B cell (primary cell): ENCODE measurements around the gene MS4A7. TPM values are rescaled to one million over a fixed set of nuclear protein-coding genes. Genes with fewer than 3 reads are reported as not detected.
A peak's percentile ranks its signal among the peaks of the same experiment; 100 is the strongest.

ENCODE experiments used
- ATAC-seq: fragments of 200-7000 bp; cut with Tn5 transposase; one replicate; pipeline ENCODE4 v1.10.0; 2021; ENCODE audit warnings: low read depth, mild to moderate bottlenecking, moderate number of reproducible peaks, moderate library complexity
- CTCF ChIA-PET: fragments of 350-600 bp; sonication (Branson Sonifier 250); formaldehyde crosslinking; loops from one replicate; lab custom pipeline; 2021; ENCODE audit warnings: antibody characterized with exemption, inconsistent platforms; lab: Charles Lee
- POLR2A ChIA-PET: fragments of 350-600 bp; sonication (Branson Sonifier 250); formaldehyde crosslinking; loops from one replicate; lab custom pipeline; 2021; ENCODE audit warnings: antibody characterized with exemption; lab: Charles Lee
- DNase-seq: peaks from one replicate; pipeline ENCODE4 v3.0.0; 2013
- H2AFZ ChIP-seq: 2 replicates; pipeline ENCODE4 v1.6.1; 2012; ENCODE audit warnings: mild to moderate bottlenecking, low read depth, low read length; ENCODE audit not compliant: insufficient read depth, poor library complexity, severe bottlenecking
- H3K27ac ChIP-seq, 2 donors: 1 replicate in 1 of 2; 2 replicates in 1 of 2; pipeline ENCODE4 v1.5.1; 2012 to 2013; ENCODE audit warnings: low read length in 2 of 2, mild to moderate bottlenecking in 2 of 2, moderate library complexity in 1 of 2
- H3K27me3 ChIP-seq, 4 experiments: fragments of 200-600 bp in 1 of 4; sonication (generic) in 1 of 4; replicated peaks in 1 of 4; 1 replicate in 2 of 4; 2 replicates in 2 of 4; pipeline versions ENCODE4 v1.6.1 to v1.7.0; 2013 to 2016; ENCODE audit warnings: low read length in 3 of 4, mild to moderate bottlenecking in 2 of 4, mixed read lengths in 1 of 4, moderate library complexity in 1 of 4; ENCODE audit not compliant: insufficient read depth in 4 of 4, control insufficient read depth in 3 of 4; ENCODE audit errors: control extremely low read depth in 1 of 4
- H3K36me3 ChIP-seq, 2 experiments: replicated peaks in 1 of 2; 1 replicate in 1 of 2; 2 replicates in 1 of 2; pipeline versions ENCODE4 v1.6.1 to v1.7.1; 2013; ENCODE audit warnings: low read length in 1 of 2; ENCODE audit not compliant: insufficient read depth in 2 of 2, control insufficient read depth in 1 of 2; ENCODE audit errors: control extremely low read depth in 1 of 2, extremely low read depth in 1 of 2
- H3K4me1 ChIP-seq, 2 donors: fragments of 200-600 bp in 1 of 2; sonication (generic) in 1 of 2; 1 replicate in 1 of 2; 2 replicates in 1 of 2; pipeline versions ENCODE4 v1.5.1 to v1.6.1; 2013 to 2017; ENCODE audit warnings: low read length in 2 of 2; ENCODE audit not compliant: control insufficient read depth in 2 of 2, insufficient read depth in 2 of 2
- H3K4me2 ChIP-seq: replicated peaks from 2 replicates; pipeline ENCODE3; 2012; ENCODE audit warnings: mild to moderate bottlenecking, low read depth, low read length; ENCODE audit not compliant: poor library complexity, severe bottlenecking
- H3K4me3 ChIP-seq, 5 experiments: fragments of 200-600 bp in 1 of 5; sonication (generic) in 1 of 5; 1 replicate in 3 of 5; 2 replicates in 2 of 5; pipeline versions ENCODE4 v1.5.1 to v1.7.0; 2011 to 2016; ENCODE audit warnings: low read length in 4 of 5, mild to moderate bottlenecking in 4 of 5, low read depth in 2 of 5, control low read depth in 1 of 5, moderate library complexity in 1 of 5; ENCODE audit not compliant: insufficient read depth in 1 of 5; ENCODE audit errors: control extremely low read depth in 1 of 5, extremely low read depth in 1 of 5
- H3K79me2 ChIP-seq: fragments of 200-600 bp; sonication (generic); one replicate; pipeline ENCODE4 v1.6.0; 2016; ENCODE audit warnings: low read length; ENCODE audit not compliant: control insufficient read depth, insufficient read depth
- H3K9ac ChIP-seq: fragments of 200-600 bp; sonication (generic); 2 replicates; pipeline ENCODE4 v1.6.1; 2017; ENCODE audit warnings: mild to moderate bottlenecking, low read length, moderate library complexity
- H3K9me3 ChIP-seq, 3 donors: one replicate each; pipeline versions ENCODE4 v1.6.1 to v1.7.1; 2013; ENCODE audit warnings: low read length in 2 of 3; ENCODE audit not compliant: control insufficient read depth in 2 of 3, insufficient read depth in 1 of 3; ENCODE audit errors: control extremely low read depth in 1 of 3
- H4K20me1 ChIP-seq: 2 replicates; pipeline ENCODE4 v1.6.0; 2012; ENCODE audit warnings: mild to moderate bottlenecking, low read length; ENCODE audit not compliant: insufficient read depth, control insufficient read depth, poor library complexity, severe bottlenecking
- H3K27ac Mint-ChIP-seq: one replicate; pipeline ENCODE4 v1.8.0; 2021; ENCODE audit warnings: mixed read lengths
- H3K27me3 Mint-ChIP-seq: one replicate; pipeline ENCODE4 v1.8.0; 2021; ENCODE audit warnings: mixed read lengths
- H3K4me1 Mint-ChIP-seq: one replicate; pipeline ENCODE4 v1.8.0; 2021; ENCODE audit warnings: mixed read lengths
- H3K4me3 Mint-ChIP-seq: one replicate; pipeline ENCODE4 v1.8.0; 2021; ENCODE audit warnings: mixed read lengths
- H3K9me3 Mint-ChIP-seq: one replicate; pipeline ENCODE4 v1.8.0; 2022; ENCODE audit warnings: mixed read lengths; ENCODE audit not compliant: insufficient read depth
- EZH2 ChIP-seq: IDR thresholded peaks from 2 replicates; pipeline ENCODE4 v1.6.1; 2012; ENCODE audit warnings: borderline replicate concordance, low read depth, mild to moderate bottlenecking, moderate library complexity, low read length; ENCODE audit not compliant: insufficient read depth, poor library complexity, severe bottlenecking
- WGBS: methylation state at CpG from one replicate; pipeline ENCODE4 v1.1.5; 2013; ENCODE audit warnings: missing lambda C conversion rate; ENCODE audit not compliant: insufficient coverage; 5-methylcytosine and 5-hydroxymethylcytosine counted together
- intact Hi-C: fragments of 100-400 bp; cut with micrococcal nuclease; formaldehyde crosslinking; loops from one replicate; pipeline ENCODE4 v1.10.0; 2022
- polyA plus RNA-seq: library from polyadenylated mRNA; depleted of rRNA; stranded (reverse); fragments of >200 nt; gene quantifications from 2 replicates; pipeline ENCODE4 v1.2.3, GENCODE V29; 2012
- total RNA-seq, 2 donors: library from RNA; stranded (reverse); fragments of 120-200 nt in 1 of 2; gene quantifications; 1 replicate in 1 of 2; 2 replicates in 1 of 2; pipeline versions ENCODE4 v1.2.3 to v1.2.4, GENCODE V29; 2013 to 2022
- TF ChIP-seq, protein P1 (sequence below): fragments of 200-600 bp; IDR thresholded peaks from one replicate; pipeline ENCODE4 v1.8.0; 2022; ENCODE audit warnings: antibody characterized with exemption, mild to moderate bottlenecking

Gene MS4A7
- total and polyA plus RNA-seq, 2 donors (not counting 1 experiment from before 2014, with no cell fraction given) = 16.8 to 27.2 TPM

GRCh38 chr11:60396382-60396781, 18.1 kb downstream of the MS4A7 start, which contains the start of gene MS4A14:
TSS of gene MS4A14 (plus strand) at chr11:60396459. CDS start at chr11:60396579, 120 bp downstream.
- intact Hi-C loops = loop anchor here (1.0 to 5.0 kb wide), 4 partner anchors 18 to 59 kb away; partner anchors contain the start of genes MS4A1 and MS4A7
- H3K79me2 ChIP-seq = peaks cover 15% of the 10 kb centered on the region
- no peaks in the 10 kb centered on the region for H3K9me3 ChIP-seq
- peak within 1 kb of the TSS; percentile 86 for H3K27ac Mint-ChIP-seq
- H4K20me1 ChIP-seq = no peaks in the 10 kb centered on the region
- peak within 1 kb of the TSS; percentile 8 for H2AFZ ChIP-seq
- peak within 1 kb of the TSS; percentile 74 to 79 for H3K27ac ChIP-seq
- peak within 1 kb of the TSS in 3 of 5 experiments; percentile 7 to 23 (median 16) for H3K4me3 ChIP-seq
- peaks cover 2% of the 10 kb centered on the region for H3K9me3 Mint-ChIP-seq
- peak within 1 kb of the TSS; percentile 70 for H3K4me3 Mint-ChIP-seq
- H3K36me3 ChIP-seq = peaks cover 0 to 4% of the 10 kb centered on the region in 2 experiments
- CTCF ChIA-PET = interaction anchor here (0.7 to 3.4 kb wide), 10 partner anchors 14 to 91 kb away, joined by 3 to 26 read pairs (median 4); partner anchors contain the start of genes MS4A1 and MS4A7
- peak within 1 kb of the TSS; percentile 65 for H3K4me2 ChIP-seq
- TF ChIP-seq, protein P1, sequence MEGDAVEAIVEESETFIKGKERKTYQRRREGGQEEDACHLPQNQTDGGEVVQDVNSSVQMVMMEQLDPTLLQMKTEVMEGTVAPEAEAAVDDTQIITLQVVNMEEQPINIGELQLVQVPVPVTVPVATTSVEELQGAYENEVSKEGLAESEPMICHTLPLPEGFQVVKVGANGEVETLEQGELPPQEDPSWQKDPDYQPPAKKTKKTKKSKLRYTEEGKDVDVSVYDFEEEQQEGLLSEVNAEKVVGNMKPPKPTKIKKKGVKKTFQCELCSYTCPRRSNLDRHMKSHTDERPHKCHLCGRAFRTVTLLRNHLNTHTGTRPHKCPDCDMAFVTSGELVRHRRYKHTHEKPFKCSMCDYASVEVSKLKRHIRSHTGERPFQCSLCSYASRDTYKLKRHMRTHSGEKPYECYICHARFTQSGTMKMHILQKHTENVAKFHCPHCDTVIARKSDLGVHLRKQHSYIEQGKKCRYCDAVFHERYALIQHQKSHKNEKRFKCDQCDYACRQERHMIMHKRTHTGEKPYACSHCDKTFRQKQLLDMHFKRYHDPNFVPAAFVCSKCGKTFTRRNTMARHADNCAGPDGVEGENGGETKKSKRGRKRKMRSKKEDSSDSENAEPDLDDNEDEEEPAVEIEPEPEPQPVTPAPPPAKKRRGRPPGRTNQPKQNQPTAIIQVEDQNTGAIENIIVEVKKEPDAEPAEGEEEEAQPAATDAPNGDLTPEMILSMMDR = no peak
- no peak for TF ChIP-seq EZH2
- no CpG with 5 or more reads among the region's 3 CpGs for WGBS
- ATAC-seq (peak; percentile 25), DNase-seq (no peak)
- H3K27me3 Mint-ChIP-seq = no peaks in the 10 kb centered on the region
- POLR2A ChIA-PET = interaction anchor here (1.5 kb wide), 3 partner anchors 9 to 63 kb away, joined by 3 to 11 read pairs (median 6); partner anchors contain the start of gene MS4A1
- peaks cover 32 to 42% of the 10 kb centered on the region in 2 donors for H3K4me1 ChIP-seq
- peak within 1 kb of the TSS; percentile 30 for H3K9ac ChIP-seq
- peaks cover 65% of the 10 kb centered on the region for H3K4me1 Mint-ChIP-seq
- no peaks in the 10 kb centered on the region for H3K27me3 ChIP-seq

DNA sequence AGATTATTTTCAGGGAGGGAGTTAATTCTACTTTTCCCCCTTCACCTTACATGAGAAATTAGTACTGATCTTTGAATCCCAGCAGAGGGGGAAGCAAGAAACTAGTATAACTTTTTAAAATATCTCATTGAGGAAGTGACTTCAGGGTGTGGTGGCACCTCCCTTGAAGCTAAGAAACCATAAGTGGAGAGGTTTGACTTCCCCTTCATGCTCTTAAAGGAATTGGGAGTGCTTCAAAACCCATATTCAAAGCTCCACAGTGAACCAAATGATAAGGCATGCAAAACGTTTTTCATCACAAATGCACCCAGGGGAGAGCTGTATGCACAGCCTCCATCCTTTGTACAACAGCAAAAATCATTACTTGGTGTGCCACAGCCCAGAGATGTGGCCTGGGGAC, 18.5 kb downstream of the MS4A7 start:
- intact Hi-C loops = loop anchor here (1.0 to 5.0 kb wide), 4 partner anchors 18 to 59 kb away; partner anchors contain the start of genes MS4A1 and MS4A7
- ATAC-seq = peak; percentile 92

More for the DNA sequence above, 18.5 kb downstream of the MS4A7 start:
- Histone ChIP-seq H3K9ac (peak overlapping the region; percentile 30), H3K9me3 (peaks cover 0 to 4% (median 0%) of the 10 kb centered on the region in 3 donors), H4K20me1 (no peaks in the 10 kb centered on the region), H2AFZ (peak overlapping the region; percentile 8), H3K4me2 (peak overlapping the region; percentile 65), H3K79me2 (peaks cover 11% of the 10 kb centered on the region), H3K27ac (peak overlapping the region; percentile 74 to 79), H3K36me3 (peaks cover 0 to 4% of the 10 kb centered on the region in 2 experiments), H3K4me1 (peaks cover 32 to 41% of the 10 kb centered on the region in 2 donors), H3K27me3 (no peaks in the 10 kb centered on the region), H3K4me3 (peak overlapping the region in 3 of 5 experiments; percentile 7 to 23 (median 16))
- peaks cover 69% of the 10 kb centered on the region for H3K4me1 Mint-ChIP-seq
- ChIA-PET POLR2A (interaction anchor here (0.5 to 1.5 kb wide), 7 partner anchors 9 to 366 kb away, joined by 3 to 11 read pairs (median 4); partner anchors contain the start of gene MS4A1), CTCF (interaction anchor here (0.7 to 3.4 kb wide), 12 partner anchors 15 to 90 kb away, joined by 3 to 26 read pairs (median 4); partner anchors contain the start of genes MS4A1 and MS4A7)
- 0% methylated on average over 1 of the region's 1 CpG for WGBS
- peaks cover 6% of the 10 kb centered on the region for H3K9me3 Mint-ChIP-seq
- H3K4me3 Mint-ChIP-seq = peak overlapping the region; percentile 70
- no peak for TF ChIP-seq EZH2
- TF ChIP-seq, protein P1 = no peak
- DNase-seq = peak; percentile 80
- H3K27ac Mint-ChIP-seq = peak overlapping the region; percentile 86
- no peaks in the 10 kb centered on the region for H3K27me3 Mint-ChIP-seq
